Measurements from ENCODE around the gene IQCM.

- TF ChIP-seq CTCF (conservative IDR thresholded peaks at IDR 0.05; ENCODE audit: low read length) (no peak), EZH2phosphoT487 (IDR thresholded peaks at IDR 0.05; ENCODE audit: borderline replicate concordance) (no peak)
These were observed 69.4 kb downstream of the IQCM start for GRCh38 chr4:149746276-149746675.

Measured in Loucy (cell line).